ENCODE measurements around the gene GATAD2A. TPM values are rescaled to one million over a fixed set of nuclear protein-coding genes. Genes with fewer than 3 reads are reported as not detected.
A peak's percentile ranks its signal among the peaks of the same experiment; 100 is the strongest.

GATAD2A gene
- total RNA-seq, 1 donor from 2014 or later: 102 TPM

GRCh38 chr19:19517235-19517619, 111.8 kb downstream of the GATAD2A start:
- Mint-ChIP-seq H3K27ac (peak overlapping the region; percentile 62), H3K9me3 (no peaks in the 10 kb centered on the region), H3K36me3 (peaks cover 12% of the 10 kb centered on the region), H3K4me3 (peak overlapping the region; percentile 96), H3K27me3 (no peaks in the 10 kb centered on the region), H3K4me1 (ENCODE audit: unreplicated experiment) (peaks cover 13% of the 10 kb centered on the region)
- TF ChIP-seq CTCF (conservative IDR thresholded peaks at IDR 0.05): no peak
- DNase-seq (ENCODE audit: extremely low spot score, unreplicated experiment): no peak

GRCh38 chr19:19520989-19521388, 115.5 kb downstream of the GATAD2A start:
- peaks cover 15% of the 10 kb centered on the region for H3K4me1 Mint-ChIP-seq (ENCODE audit: unreplicated experiment)
- TF ChIP-seq CTCF (conservative IDR thresholded peaks at IDR 0.05): no peak
- no peaks in the 10 kb centered on the region for H3K9me3 Mint-ChIP-seq
- H3K4me3 Mint-ChIP-seq: no peak overlapping the region
- peak overlapping the region; percentile 10 for H3K27ac Mint-ChIP-seq
- H3K36me3 Mint-ChIP-seq: peaks cover 9% of the 10 kb centered on the region
- no peaks in the 10 kb centered on the region for H3K27me3 Mint-ChIP-seq
- DNase-seq (ENCODE audit: extremely low spot score, unreplicated experiment): no peak

- Mint-ChIP-seq H3K27ac (no peak overlapping the region), H3K36me3 (peaks cover 9% of the 10 kb centered on the region), H3K4me3 (no peak overlapping the region), H3K4me1 (ENCODE audit: unreplicated experiment) (peaks cover 10% of the 10 kb centered on the region), H3K27me3 (no peaks in the 10 kb centered on the region), H3K9me3 (no peaks in the 10 kb centered on the region)
- no peak for DNase-seq (ENCODE audit: extremely low spot score, unreplicated experiment)
- no peak for TF ChIP-seq CTCF (conservative IDR thresholded peaks at IDR 0.05)
These were observed 117.7 kb downstream of the GATAD2A start for GRCh38 chr19:19523177-19523576.

- DNase-seq (ENCODE audit: extremely low spot score, unreplicated experiment): no peak
- no peaks in the 10 kb centered on the region for H3K27me3 Mint-ChIP-seq
- TF ChIP-seq CTCF (conservative IDR thresholded peaks at IDR 0.05): no peak
- H3K36me3 Mint-ChIP-seq: peaks cover 9% of the 10 kb centered on the region
- no peak overlapping the region for H3K4me3 Mint-ChIP-seq
- no peaks in the 10 kb centered on the region for H3K9me3 Mint-ChIP-seq
- peaks cover 10% of the 10 kb centered on the region for H3K4me1 Mint-ChIP-seq (ENCODE audit: unreplicated experiment)
- no peak overlapping the region for H3K27ac Mint-ChIP-seq
These were observed 118.6 kb downstream of the GATAD2A start for GRCh38 chr19:19524053-19524452.

- Mint-ChIP-seq H3K36me3 (peaks cover 2% of the 10 kb centered on the region), H3K27me3 (no peaks in the 10 kb centered on the region), H3K4me3 (no peak overlapping the region), H3K9me3 (no peaks in the 10 kb centered on the region), H3K4me1 (ENCODE audit: unreplicated experiment) (peaks cover 15% of the 10 kb centered on the region), H3K27ac (no peak overlapping the region)
- DNase-seq (ENCODE audit: extremely low spot score, unreplicated experiment): no peak
- no peak for TF ChIP-seq CTCF (conservative IDR thresholded peaks at IDR 0.05)
These were observed 120.3 kb downstream of the GATAD2A start for GRCh38 chr19:19525611-19526380.

Measured in type B pancreatic cell (in vitro differentiated cells).